Fibroblast of lung (primary cell): ENCODE measurements around the gene AP1S3. TPM values are rescaled to one million over a fixed set of nuclear protein-coding genes. Genes with fewer than 3 reads are reported as not detected.

Experiments used
- DNase-seq, 2 donors: peaks; one replicate each; pipeline versions ENCODE4 v3.0.0 to v3.0.0-alpha.2; 2010; ENCODE audit warnings: low read depth in 2 of 2
- H2AFZ ChIP-seq: 2 replicates; pipeline ENCODE4 v1.5.1; 2012; ENCODE audit warnings: low read length, control low read depth, inconsistent platforms
- H3K27ac ChIP-seq: 2 replicates; pipeline ENCODE4 v1.5.1; 2011; ENCODE audit warnings: low read length, control low read depth; ENCODE audit not compliant: insufficient read depth
- H3K27me3 ChIP-seq: 2 replicates; pipeline ENCODE4 v1.5.1; 2011; ENCODE audit warnings: mild to moderate bottlenecking, low read length; ENCODE audit not compliant: control insufficient read depth, insufficient read depth
- H3K36me3 ChIP-seq: 2 replicates; pipeline ENCODE4 v1.5.1; 2011; ENCODE audit warnings: low read length; ENCODE audit not compliant: control insufficient read depth, insufficient read depth
- H3K4me1 ChIP-seq: 2 replicates; pipeline ENCODE4 v1.5.1; 2011; ENCODE audit warnings: low read length; ENCODE audit not compliant: control insufficient read depth, insufficient read depth; ENCODE audit errors: extremely low read depth
- H3K4me2 ChIP-seq: 2 replicates; pipeline ENCODE4 v1.5.1; 2011; ENCODE audit warnings: low read length, control low read depth; ENCODE audit not compliant: insufficient read depth; ENCODE audit errors: extremely low read depth
- H3K4me3 ChIP-seq, 4 experiments: fragments of 200-600 bp in 1 of 4; sonication (generic) in 1 of 4; replicated peaks in 1 of 4; 2 replicates each; pipeline ENCODE4 v1.5.1; 2011 to 2016; ENCODE audit warnings: low read length in 4 of 4, low read depth in 3 of 4, mild to moderate bottlenecking in 3 of 4, control low read depth in 2 of 4, inconsistent platforms in 1 of 4, mixed read lengths in 1 of 4; ENCODE audit not compliant: insufficient read depth in 1 of 4; ENCODE audit errors: control extremely low read depth in 1 of 4
- H3K79me2 ChIP-seq: 2 replicates; pipeline ENCODE4 v1.5.1; 2012; ENCODE audit warnings: mild to moderate bottlenecking, low read length, inconsistent platforms; ENCODE audit not compliant: control insufficient read depth, insufficient read depth
- H3K9ac ChIP-seq: 2 replicates; pipeline ENCODE4 v1.5.1; 2011; ENCODE audit warnings: mild to moderate bottlenecking, low read length, control low read depth; ENCODE audit not compliant: insufficient read depth
- H3K9me3 ChIP-seq: 2 replicates; pipeline ENCODE4 v1.5.1; 2012; ENCODE audit warnings: low read depth, low read length; ENCODE audit not compliant: control insufficient read depth, insufficient read depth
- H4K20me1 ChIP-seq: 2 replicates; pipeline ENCODE4 v1.5.1; 2011; ENCODE audit warnings: low read length; ENCODE audit not compliant: control insufficient read depth, insufficient read depth; ENCODE audit errors: extremely low read depth
- CTCF ChIP-seq, 2 donors: IDR thresholded peaks in 1 of 2; conservative IDR thresholded peaks in 1 of 2; 1 replicate in 1 of 2; 2 replicates in 1 of 2; pipeline ENCODE4 v1.5.1; 2011 to 2012; ENCODE audit warnings: low read length in 2 of 2, control low read depth in 1 of 2, inconsistent platforms in 1 of 2, low read depth in 1 of 2, mild to moderate bottlenecking in 1 of 2
- EZH2 ChIP-seq: IDR thresholded peaks from 2 replicates; pipeline ENCODE4 v1.5.1; 2012; ENCODE audit warnings: low read length, control low read depth, mild to moderate bottlenecking; ENCODE audit errors: missing control alignments
- polyA plus RNA-seq, 2 donors: library from polyadenylated mRNA; depleted of rRNA in 1 of 2; stranded (reverse) in 1 of 2; unstranded in 1 of 2; fragments of >200 nt; gene quantifications; 2 replicates each; pipeline ENCODE4 v1.2.1, GENCODE V29; 2011 to 2012; ENCODE audit warnings: missing spikeins in 1 of 2
- total RNA-seq: library from RNA; depleted of rRNA; stranded (reverse); fragments of >200 nt; gene quantifications from 2 replicates; pipeline ENCODE4 v1.2.1, GENCODE V29; 2014

AP1S3 gene
- total and polyA plus RNA-seq, 2 donors (not counting 1 experiment from before 2014, with no cell fraction given), result 2.9 to 3.3 TPM

- Histone ChIP-seq H3K79me2 (no peaks in the 10 kb centered on the region), H3K27ac (no peak overlapping the region), H3K9me3 (no peaks in the 10 kb centered on the region), H3K4me2 (no peak overlapping the region), H3K4me1 (no peaks in the 10 kb centered on the region), H3K9ac (no peak overlapping the region), H4K20me1 (no peaks in the 10 kb centered on the region), H2AFZ (no peak overlapping the region), H3K27me3 (no peaks in the 10 kb centered on the region), H3K4me3 (no peak overlapping the region), H3K36me3 (peaks cover 2% of the 10 kb centered on the region)
- DNase-seq, result peak in 1 of 2 donors; percentile 22
- TF ChIP-seq EZH2 (no peak), CTCF (conservative IDR thresholded peaks at IDR 0.05 in 1 of 2, IDR thresholded peaks at IDR 0.05 in 1 of 2; ENCODE audit: low read depth in 1 of 2, low read length in 2 of 2) (no peak)
Measured at GRCh38 chr2:223870840-223871611, 33.6 kb upstream of the AP1S3 start.

- TF ChIP-seq EZH2 (no peak), CTCF (conservative IDR thresholded peaks at IDR 0.05 in 1 of 2, IDR thresholded peaks at IDR 0.05 in 1 of 2; ENCODE audit: low read depth in 1 of 2, low read length in 2 of 2) (no peak)
Measured at GRCh38 chr2:223868005-223868404, 30.6 kb upstream of the AP1S3 start.

GRCh38 chr2:223865907-223866508, 28.6 kb upstream of the AP1S3 start:
- Histone ChIP-seq H3K79me2 (no peaks in the 10 kb centered on the region), H3K9ac (no peak overlapping the region), H3K27ac (no peak overlapping the region), H2AFZ (no peak overlapping the region), H3K4me1 (peaks cover 2% of the 10 kb centered on the region), H3K4me2 (no peak overlapping the region), H3K36me3 (no peaks in the 10 kb centered on the region), H3K4me3 (no peak overlapping the region), H3K27me3 (no peaks in the 10 kb centered on the region), H3K9me3 (no peaks in the 10 kb centered on the region), H4K20me1 (no peaks in the 10 kb centered on the region)
- no peak for TF ChIP-seq EZH2
- no peak for TF ChIP-seq CTCF (conservative IDR thresholded peaks at IDR 0.05 in 1 of 2, IDR thresholded peaks at IDR 0.05 in 1 of 2; ENCODE audit: low read depth in 1 of 2, low read length in 2 of 2)
- DNase-seq, result no peak

More at GRCh38 chr2:223868005-223868404, 30.6 kb upstream of the AP1S3 start:
- Histone ChIP-seq H3K4me3 (no peak overlapping the region), H3K4me1 (no peaks in the 10 kb centered on the region), H4K20me1 (no peaks in the 10 kb centered on the region), H3K9me3 (no peaks in the 10 kb centered on the region), H3K36me3 (no peaks in the 10 kb centered on the region), H3K4me2 (no peak overlapping the region), H3K27me3 (no peaks in the 10 kb centered on the region), H3K79me2 (no peaks in the 10 kb centered on the region), H2AFZ (no peak overlapping the region), H3K27ac (no peak overlapping the region), H3K9ac (no peak overlapping the region)
- DNase-seq, result no peak
